LNCaP clone FGC (cell line): Measurements from ENCODE around the gene CEP44.
A peak's percentile ranks its signal among the peaks of the same experiment; 100 is the strongest.
"Not testable (repeated sequence)": the region's sequence is repeated elsewhere in the genome, so short reads cannot be mapped to it uniquely, and the experiment has no call there.

Source experiments
- DNase-seq: peaks from one replicate; pipeline ENCODE4 v3.0.0-alpha.2; 2011; ENCODE audit warnings: low read depth
- H3K4me3 ChIP-seq: 2 replicates; pipeline ENCODE4 v1.5.1; 2011; ENCODE audit warnings: mild to moderate bottlenecking, low read depth, low read length, control low read depth
- TF ChIP-seq, protein P1 (sequence below): IDR thresholded peaks from 2 replicates; pipeline ENCODE4 v1.5.1; 2012; ENCODE audit warnings: mild to moderate bottlenecking; ENCODE audit not compliant: control insufficient read depth, insufficient read depth; ENCODE audit errors: extremely low read depth

The CEP44 gene

DNA sequence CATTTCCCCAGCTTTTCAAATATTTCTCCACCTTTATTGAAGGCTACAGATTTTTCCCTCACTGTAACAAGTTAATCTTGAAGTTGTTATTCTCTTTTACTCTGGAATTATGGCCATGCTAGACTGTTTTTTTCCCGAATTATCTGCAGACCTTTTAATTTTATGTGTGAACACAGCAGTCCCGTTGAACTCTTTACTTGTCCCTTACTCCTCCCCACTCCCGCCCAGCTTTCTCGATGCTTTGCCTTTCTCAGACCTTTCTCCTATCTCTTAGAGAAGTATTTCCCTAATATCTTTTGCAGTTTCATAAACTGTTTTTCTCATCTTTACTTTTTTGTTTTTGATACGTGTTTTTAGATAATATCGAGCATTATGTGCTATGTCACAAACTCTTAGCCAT lies 776 bp downstream of the CEP44 start:
- TF ChIP-seq, protein P1, sequence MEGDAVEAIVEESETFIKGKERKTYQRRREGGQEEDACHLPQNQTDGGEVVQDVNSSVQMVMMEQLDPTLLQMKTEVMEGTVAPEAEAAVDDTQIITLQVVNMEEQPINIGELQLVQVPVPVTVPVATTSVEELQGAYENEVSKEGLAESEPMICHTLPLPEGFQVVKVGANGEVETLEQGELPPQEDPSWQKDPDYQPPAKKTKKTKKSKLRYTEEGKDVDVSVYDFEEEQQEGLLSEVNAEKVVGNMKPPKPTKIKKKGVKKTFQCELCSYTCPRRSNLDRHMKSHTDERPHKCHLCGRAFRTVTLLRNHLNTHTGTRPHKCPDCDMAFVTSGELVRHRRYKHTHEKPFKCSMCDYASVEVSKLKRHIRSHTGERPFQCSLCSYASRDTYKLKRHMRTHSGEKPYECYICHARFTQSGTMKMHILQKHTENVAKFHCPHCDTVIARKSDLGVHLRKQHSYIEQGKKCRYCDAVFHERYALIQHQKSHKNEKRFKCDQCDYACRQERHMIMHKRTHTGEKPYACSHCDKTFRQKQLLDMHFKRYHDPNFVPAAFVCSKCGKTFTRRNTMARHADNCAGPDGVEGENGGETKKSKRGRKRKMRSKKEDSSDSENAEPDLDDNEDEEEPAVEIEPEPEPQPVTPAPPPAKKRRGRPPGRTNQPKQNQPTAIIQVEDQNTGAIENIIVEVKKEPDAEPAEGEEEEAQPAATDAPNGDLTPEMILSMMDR: no peak
- H3K4me3 ChIP-seq: peak overlapping the region; percentile 81
- no peak for DNase-seq

DNA sequence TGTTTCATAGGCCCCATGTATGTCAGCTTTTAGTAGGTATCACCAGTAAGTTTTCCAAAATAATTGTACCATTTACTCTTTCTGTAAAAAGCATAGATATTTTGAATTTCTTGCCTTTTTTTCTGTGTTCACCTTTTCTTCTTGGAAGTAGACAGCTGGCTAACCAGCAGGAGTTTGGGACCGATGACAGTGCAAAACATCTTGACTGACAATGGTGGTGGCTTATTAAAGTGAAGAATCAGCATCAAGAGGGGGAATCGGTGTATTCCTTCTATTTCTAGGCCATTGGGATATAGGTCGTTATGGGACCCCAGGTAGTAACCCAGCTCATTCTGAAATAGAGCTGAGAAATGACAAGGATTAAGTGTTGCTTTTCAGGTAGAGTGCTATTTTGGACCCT lies 3.2 kb downstream of the CEP44 start:
- H3K4me3 ChIP-seq: no peak overlapping the region
- no peak for DNase-seq
- TF ChIP-seq, protein P1: no peak

- no peak overlapping the region for H3K4me3 ChIP-seq
- TF ChIP-seq, protein P1: no peak
- DNase-seq: no peak
Observed at GRCh38 chr4:174292473-174292872, 8.8 kb downstream of the CEP44 start.

DNA sequence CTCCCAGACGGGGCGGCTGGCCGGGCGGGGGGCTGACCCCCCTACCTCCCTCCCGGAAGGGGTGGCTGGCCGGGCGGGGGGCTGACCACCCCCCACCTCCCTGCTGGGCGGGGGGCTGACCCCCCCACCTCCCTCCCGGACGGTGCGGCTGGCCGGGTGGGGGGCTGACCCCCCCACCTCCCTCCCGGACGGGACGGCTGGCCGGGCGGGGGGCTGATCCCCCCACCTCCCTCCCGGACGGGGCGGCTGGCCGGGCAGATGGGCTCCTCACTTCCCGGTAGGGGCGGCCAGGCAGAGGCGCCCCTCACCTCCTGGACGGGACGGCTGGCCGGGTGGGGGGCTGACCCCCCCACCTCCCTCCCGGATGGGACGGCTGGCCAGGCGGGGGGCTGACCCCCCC lies 10.9 kb downstream of the CEP44 start:
- DNase-seq, H3K4me3 ChIP-seq: not testable (repeated sequence)

DNA sequence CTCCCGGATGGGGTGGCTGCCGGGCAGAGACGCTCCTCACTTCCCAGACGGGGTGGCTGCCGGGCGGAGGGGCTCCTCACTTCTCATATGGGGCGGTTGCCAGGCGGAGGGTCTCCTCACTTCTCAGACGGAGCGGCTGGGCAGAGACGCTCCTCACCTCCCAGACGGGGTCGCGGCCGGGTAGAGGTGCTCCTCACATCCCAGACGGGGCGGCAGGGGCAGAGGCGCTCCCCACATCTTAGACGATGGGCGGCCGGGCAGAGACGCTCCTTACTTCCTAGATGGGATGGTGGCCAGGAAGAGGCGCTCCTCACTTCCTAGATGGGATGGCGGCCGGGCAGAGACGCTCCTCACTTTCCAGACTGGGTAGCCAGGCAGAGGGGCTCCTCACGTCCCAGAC lies 11.4 kb downstream of the CEP44 start:
- DNase-seq, H3K4me3 ChIP-seq: not testable (repeated sequence)

DNA sequence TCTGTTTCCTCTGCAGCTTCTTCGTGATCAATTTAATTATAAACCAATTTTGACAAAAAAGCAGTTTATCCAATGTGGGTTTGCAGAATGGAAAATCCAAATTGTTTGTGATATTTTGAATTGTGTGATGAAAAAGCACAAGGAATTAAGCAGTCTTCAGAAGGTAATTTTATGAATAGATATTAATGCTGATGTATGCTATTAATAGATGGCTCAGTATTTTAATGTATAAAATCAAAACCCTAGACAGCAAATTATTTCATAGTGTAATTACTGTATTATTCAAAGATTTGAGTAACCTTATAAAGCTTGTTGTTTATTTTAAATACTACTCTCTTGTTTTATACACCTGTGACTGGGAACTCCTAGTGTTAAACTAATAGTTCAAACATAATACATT lies 20.0 kb downstream of the CEP44 start:
- H3K4me3 ChIP-seq: no peak overlapping the region
- DNase-seq: no peak
- TF ChIP-seq, protein P1: no peak

DNA sequence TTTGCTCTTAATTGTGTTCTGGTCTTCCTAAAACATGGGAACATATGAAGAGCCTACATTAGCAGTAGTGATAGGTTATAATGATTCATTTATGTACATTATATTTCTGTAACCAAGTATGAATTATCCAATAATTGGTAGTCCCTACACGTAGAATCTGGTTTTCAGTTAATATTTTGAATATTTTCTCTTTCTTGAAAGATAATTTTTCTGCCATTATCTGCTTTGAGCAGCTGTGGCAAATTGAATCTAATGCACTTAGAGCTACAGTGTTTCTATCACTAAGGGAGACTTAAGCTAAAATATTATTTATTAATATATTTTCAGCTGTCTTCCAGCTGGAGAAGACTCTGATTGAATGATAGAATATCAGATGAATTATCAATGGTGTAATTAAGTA lies 21.0 kb downstream of the CEP44 start:
- TF ChIP-seq, protein P1: no peak
- H3K4me3 ChIP-seq: no peak overlapping the region
- DNase-seq: no peak

- DNase-seq: peak; percentile 89
- TF ChIP-seq, protein P1: no peak
Observed at GRCh38 chr4:174305961-174306360, 22.2 kb downstream of the CEP44 start.

More at GRCh38 chr4:174305961-174306360, 22.2 kb downstream of the CEP44 start:
- no peak overlapping the region for H3K4me3 ChIP-seq
